PFSK-1 (cell line): ENCODE data around the gene MT1A.

Source experiments
- FOXP2 ChIP-seq: optimal IDR thresholded peaks from 2 replicates; pipeline ENCODE3; 2011; ENCODE audit warnings: borderline replicate concordance, control low read depth, inconsistent platforms; ENCODE audit not compliant: insufficient read depth; ENCODE audit errors: extremely low read length, extremely low read depth
- POLR2AphosphoS5 ChIP-seq: IDR thresholded peaks from 2 replicates; pipeline ENCODE4 v1.6.1; 2012; ENCODE audit warnings: low read depth, mild to moderate bottlenecking, control low read depth, low read length, moderate library complexity
- REST ChIP-seq, 2 experiments: IDR thresholded peaks; 2 replicates each; pipeline versions ENCODE4 v1.6.1 to v1.8.0; 2011 to 2012; ENCODE audit warnings: low read depth in 2 of 2, low read length in 2 of 2, control low read depth in 1 of 2, inconsistent platforms in 1 of 2, mild to moderate bottlenecking in 1 of 2, moderate library complexity in 1 of 2; ENCODE audit not compliant: insufficient read depth in 1 of 2
- SIN3A ChIP-seq: IDR thresholded peaks from 2 replicates; pipeline ENCODE4 v1.6.1; 2012; ENCODE audit warnings: mild to moderate bottlenecking, low read length, moderate library complexity, borderline replicate concordance; ENCODE audit not compliant: insufficient read depth
- TAF1 ChIP-seq: IDR thresholded peaks from 2 replicates; pipeline ENCODE4 v1.6.1; 2012; ENCODE audit warnings: low read length, control low read depth, borderline replicate concordance; ENCODE audit not compliant: insufficient read depth

- no peak for TF ChIP-seq POLR2AphosphoS5
- no peak for TF ChIP-seq TAF1
- TF ChIP-seq SIN3A = no peak
- TF ChIP-seq REST (IDR thresholded peaks at IDR 0.05; ENCODE audit: insufficient read depth in 1 of 2, low read depth in 2 of 2, low read length in 2 of 2) = no peak
- TF ChIP-seq FOXP2 = no peak
Observed at GRCh38 chr16:56610609-56611111, 27.8 kb upstream of the MT1A start.
